ENCODE data around the gene RAB21. TPM values are rescaled to one million over a fixed set of nuclear protein-coding genes. Genes with fewer than 3 reads are reported as not detected.

RAB21 gene
- total and polyA plus RNA-seq, 2 of the 13 experiments (the other 11 are each of a cell fraction or from before 2014, with no cell fraction given): 4.4 to 50.9 TPM

DNA sequence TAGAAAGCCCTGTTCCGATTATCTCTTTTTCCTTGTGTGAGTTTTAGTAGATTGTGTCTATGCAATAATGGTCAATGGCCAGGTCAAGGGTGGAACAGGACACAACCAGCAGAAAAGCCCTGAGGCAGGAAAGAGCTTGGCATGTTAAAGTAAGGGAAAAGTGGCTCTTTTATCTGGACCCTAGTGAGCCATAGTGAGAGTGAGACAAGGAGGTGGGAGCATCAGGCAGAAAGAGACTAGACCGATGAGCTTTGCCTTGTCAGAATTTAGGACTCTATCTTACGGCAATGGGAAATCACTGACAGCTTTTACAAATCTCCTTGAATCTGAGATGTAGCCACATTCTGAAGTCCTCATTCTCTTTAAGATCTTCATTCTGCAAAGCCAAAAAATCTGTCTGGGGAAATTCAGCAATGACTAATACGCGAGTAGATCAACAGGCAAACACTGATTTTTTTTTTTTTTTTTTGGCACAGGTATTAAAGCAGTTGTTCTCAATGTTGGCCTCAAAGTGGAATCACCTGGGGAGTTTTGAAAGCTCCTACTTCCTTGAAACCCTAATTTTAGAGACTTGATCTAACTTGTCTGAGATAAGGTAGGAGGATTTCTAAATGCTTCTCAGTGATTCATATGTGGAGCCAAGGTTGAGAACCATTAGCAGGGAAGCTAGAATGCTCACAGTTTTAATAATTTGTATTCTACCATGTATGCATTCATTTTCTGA is 34.9 kb upstream of the RAB21 start:
- Histone ChIP-seq H3K27me3 (ENCODE audit: control insufficient read depth in 1 of 2, insufficient read depth in 2 of 2, low read length in 2 of 2) (no peaks in the 10 kb centered on the region), H3K4me2 (ENCODE audit: low read depth, low read length) (no peak overlapping the region), H3K27ac (ENCODE audit: extremely low read length, insufficient read depth, low read length) (no peak overlapping the region), H3K9ac (ENCODE audit: insufficient read depth, low read depth, low read length) (no peak overlapping the region), H3K4me1 (ENCODE audit: insufficient read depth, low read length) (no peaks in the 10 kb centered on the region), H3K36me3 (replicated peaks in 1 of 2; ENCODE audit: control insufficient read depth in 1 of 2, insufficient read depth in 2 of 2, low read length in 2 of 2) (no peaks in the 10 kb centered on the region), H2AFZ (ENCODE audit: low read length) (no peak overlapping the region), H3K4me3 (replicated peaks in 1 of 3; ENCODE audit: insufficient read depth in 1 of 3, low read depth in 2 of 3, low read length in 3 of 3) (no peak overlapping the region), H3K79me2 (ENCODE audit: insufficient read depth, low read length) (no peaks in the 10 kb centered on the region), H3K9me3 (ENCODE audit: low read length) (no peaks in the 10 kb centered on the region), H4K20me1 (ENCODE audit: insufficient read depth, low read length) (no peaks in the 10 kb centered on the region)
- WGBS (ENCODE audit: low lambda C conversion rate): 51% methylated on average over 5 of the region's 5 CpGs
- ATAC-seq (no peak), FAIRE-seq (no peak), DNase-seq (ENCODE audit: low spot score) (no peak)
- in situ Hi-C loops (cut with HindIII; ENCODE audit: extremely low pct_ligation_motif_present, low pct_unique_long_range_greater_than_20kb): no loop called here
- no TSS peak for BruUV-seq (replicated peaks)
- intact Hi-C loops (cut with micrococcal nuclease; ENCODE audit: unreplicated experiment): no loop called here
- TF ChIP-seq MED13 (CRISPR knock-in tag; IDR thresholded peaks at IDR 0.05) (no peak), SNAI1 (CRISPR knock-in tag; IDR thresholded peaks at IDR 0.05; ENCODE audit: borderline replicate concordance) (no peak), CENPX (CRISPR knock-in tag; IDR thresholded peaks at IDR 0.05) (no peak), SMARCE1 (IDR thresholded peaks at IDR 0.05; ENCODE audit: borderline replicate concordance) (no peak)
- TF ChIP-seq, protein P1, sequence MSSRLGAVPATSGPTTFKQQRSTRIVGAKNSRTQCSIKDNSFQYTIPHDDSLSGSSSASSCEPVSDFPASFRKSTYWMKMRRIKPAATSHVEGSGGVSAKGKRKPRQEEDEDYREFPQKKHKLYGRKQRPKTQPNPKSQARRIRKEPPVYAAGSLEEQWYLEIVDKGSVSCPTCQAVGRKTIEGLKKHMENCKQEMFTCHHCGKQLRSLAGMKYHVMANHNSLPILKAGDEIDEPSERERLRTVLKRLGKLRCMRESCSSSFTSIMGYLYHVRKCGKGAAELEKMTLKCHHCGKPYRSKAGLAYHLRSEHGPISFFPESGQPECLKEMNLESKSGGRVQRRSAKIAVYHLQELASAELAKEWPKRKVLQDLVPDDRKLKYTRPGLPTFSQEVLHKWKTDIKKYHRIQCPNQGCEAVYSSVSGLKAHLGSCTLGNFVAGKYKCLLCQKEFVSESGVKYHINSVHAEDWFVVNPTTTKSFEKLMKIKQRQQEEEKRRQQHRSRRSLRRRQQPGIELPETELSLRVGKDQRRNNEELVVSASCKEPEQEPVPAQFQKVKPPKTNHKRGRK (CRISPR knock-in tag; IDR thresholded peaks at IDR 0.05): no peak
- ChIA-PET POLR2A (interaction anchor here (0.9 to 1.2 kb wide), 3 partner anchors 12 to 56 kb away, joined by 3 to 5 read pairs (median 3); partner anchors contain the start of genes THAP2 and ZFC3H1), CTCF (ENCODE audit: low intra/inter-chr PET ratio, low total read pairs) (no interaction called here)

Measured in HepG2 (cell line).